H1 (cell line): ENCODE results near the gene ADAMTS6. TPM values are rescaled to one million over a fixed set of nuclear protein-coding genes. Genes with fewer than 3 reads are reported as not detected.

Experiments
- CTCF ChIA-PET: fragments of 300-600 bp; sonication (Branson Sonifier 250); formaldehyde crosslinking; loops from one replicate; lab custom pipeline; 2021; ENCODE audit not compliant: partially characterized antibody; lab: Charles Lee
- POLR2A ChIA-PET: fragments of 300-600 bp; sonication (Branson Sonifier 250); formaldehyde crosslinking; loops from one replicate; lab custom pipeline; 2021; ENCODE audit warnings: inconsistent platforms; ENCODE audit not compliant: partially characterized antibody; lab: Charles Lee
- DNase-seq, 2 experiments: peaks; one replicate each; pipeline versions ENCODE4 v3.0.0 to v3.0.0-alpha.2; 2010 to 2022; ENCODE audit warnings: low spot score in 2 of 2, low read depth in 1 of 2, mixed read lengths in 1 of 2
- FAIRE-seq: peaks from 2 replicates; lab custom pipeline; 2011; peaks lifted over from hg19 to GRCh38; lab: Jason Lieb, UNC
- H2AFZ ChIP-seq: 2 replicates; pipeline ENCODE4 v1.8.1; 2012; ENCODE audit warnings: low read length, inconsistent platforms
- H2AK5ac ChIP-seq: 2 replicates; pipeline ENCODE4 v1.6.1; 2013; ENCODE audit warnings: low read depth, low read length
- H2BK120ac ChIP-seq: replicated peaks from 2 replicates; pipeline ENCODE3; 2013; ENCODE audit warnings: low read depth, low read length, inconsistent platforms
- H2BK12ac ChIP-seq: 2 replicates; pipeline ENCODE4 v1.6.1; 2013; ENCODE audit warnings: low read depth, low read length
- H2BK15ac ChIP-seq: 2 replicates; pipeline ENCODE4 v1.6.1; 2013; ENCODE audit warnings: low read length
- H2BK20ac ChIP-seq: 2 replicates; pipeline ENCODE4 v1.6.1; 2013; ENCODE audit warnings: low read length
- H2BK5ac ChIP-seq: 2 replicates; pipeline ENCODE4 v1.6.1; 2013; ENCODE audit warnings: low read depth, low read length
- H3K14ac ChIP-seq: 2 replicates; pipeline ENCODE4 v1.6.1; 2013; ENCODE audit warnings: inconsistent platforms; ENCODE audit not compliant: insufficient read length
- H3K18ac ChIP-seq: 2 replicates; pipeline ENCODE4 v1.6.1; 2013; ENCODE audit warnings: low read length; ENCODE audit errors: extremely low read depth
- H3K23ac ChIP-seq: 2 replicates; pipeline ENCODE4 v1.6.1; 2013; ENCODE audit warnings: inconsistent platforms; ENCODE audit not compliant: insufficient read length
- H3K23me2 ChIP-seq: 2 replicates; pipeline ENCODE4 v1.6.1; 2013; ENCODE audit warnings: low read depth, low read length
- H3K27ac ChIP-seq: 2 replicates; pipeline ENCODE4 v1.6.1; 2011; ENCODE audit warnings: low read depth, low read length, inconsistent platforms
- H3K27me3 ChIP-seq, 4 experiments: replicated peaks in 1 of 4; 1 replicate in 1 of 4; 2 replicates in 3 of 4; pipeline versions ENCODE4 v1.6.1 to v1.8.1; 2011 to 2013; ENCODE audit warnings: low read length in 3 of 4, mild to moderate bottlenecking in 3 of 4, inconsistent platforms in 2 of 4, mixed read lengths in 2 of 4, moderate library complexity in 1 of 4; ENCODE audit not compliant: control insufficient read depth in 3 of 4, insufficient read depth in 3 of 4; ENCODE audit errors: extremely low read depth in 1 of 4
- H3K36me3 ChIP-seq, 4 experiments: 2 replicates each; pipeline versions ENCODE4 v1.6.1 to v1.8.1; 2011 to 2013; ENCODE audit warnings: mild to moderate bottlenecking in 4 of 4, low read length in 3 of 4, moderate library complexity in 2 of 4, control low read depth in 1 of 4, inconsistent platforms in 1 of 4; ENCODE audit not compliant: insufficient read depth in 4 of 4, control insufficient read depth in 2 of 4
- H3K4ac ChIP-seq: replicated peaks from 2 replicates; pipeline ENCODE3; 2013; ENCODE audit warnings: low read length, low read depth, mixed read lengths, inconsistent platforms; ENCODE audit not compliant: insufficient read length
- H3K4me1 ChIP-seq, 4 experiments: replicated peaks in 1 of 4; 1 replicate in 1 of 4; 2 replicates in 3 of 4; pipeline versions ENCODE4 v1.6.1 to v1.8.1; 2011 to 2013; ENCODE audit warnings: low read length in 3 of 4, inconsistent platforms in 2 of 4, mixed read lengths in 1 of 4; ENCODE audit not compliant: insufficient read depth in 4 of 4, control insufficient read depth in 3 of 4
- H3K4me2 ChIP-seq, 2 experiments: 2 replicates each; pipeline versions ENCODE4 v1.6.1 to v1.8.1; 2011 to 2013; ENCODE audit warnings: low read depth in 2 of 2, low read length in 2 of 2, control low read depth in 1 of 2, inconsistent platforms in 1 of 2, mild to moderate bottlenecking in 1 of 2; ENCODE audit not compliant: insufficient read depth in 1 of 2
- H3K4me3 ChIP-seq, 4 experiments: fragments of 200-600, 300-600 bp in 1 of 4; sonication (generic), shearing (Covaris generic), sonication (Bioruptor Twin) in 1 of 4; 2 replicates each; pipeline versions ENCODE4 v1.5.1 to v1.8.1; 2011 to 2016; ENCODE audit warnings: low read length in 4 of 4, low read depth in 3 of 4, control low read depth in 2 of 4, inconsistent platforms in 2 of 4, mild to moderate bottlenecking in 2 of 4, mixed read lengths in 1 of 4, moderate library complexity in 1 of 4; ENCODE audit not compliant: insufficient read depth in 2 of 4; ENCODE audit errors: extremely low read depth in 1 of 4
- H3K56ac ChIP-seq: replicated peaks from 2 replicates; pipeline ENCODE3; 2013; ENCODE audit warnings: low read depth, mild to moderate bottlenecking, mixed read lengths, low read length, inconsistent platforms; ENCODE audit not compliant: insufficient read length
- H3K79me1 ChIP-seq: 2 replicates; pipeline ENCODE4 v1.6.1; 2013; ENCODE audit warnings: low read depth, low read length, control low read depth
- H3K79me2 ChIP-seq, 2 experiments: 2 replicates each; pipeline versions ENCODE4 v1.6.1 to v1.8.1; 2012 to 2013; ENCODE audit warnings: low read length in 2 of 2, mild to moderate bottlenecking in 2 of 2, inconsistent platforms in 1 of 2; ENCODE audit not compliant: insufficient read depth in 2 of 2, control insufficient read depth in 1 of 2
- H3K9ac ChIP-seq, 4 experiments: replicated peaks in 1 of 4; 1 replicate in 1 of 4; 2 replicates in 3 of 4; pipeline versions ENCODE4 v1.6.1 to v1.8.1; 2011 to 2013; ENCODE audit warnings: low read depth in 3 of 4, low read length in 3 of 4, control low read depth in 2 of 4, mild to moderate bottlenecking in 2 of 4, moderate library complexity in 2 of 4, inconsistent platforms in 1 of 4; ENCODE audit errors: extremely low read depth in 1 of 4
- H3K9me3 ChIP-seq, 2 experiments: 2 replicates each; pipeline versions ENCODE4 v1.6.1 to v1.8.1; 2012 to 2013; ENCODE audit warnings: mild to moderate bottlenecking in 2 of 2, moderate library complexity in 2 of 2, control low read depth in 1 of 2, inconsistent platforms in 1 of 2, low read depth in 1 of 2, low read length in 1 of 2, mixed read lengths in 1 of 2; ENCODE audit not compliant: insufficient read depth in 2 of 2
- H4K20me1 ChIP-seq, 2 experiments: replicated peaks in 1 of 2; 2 replicates each; pipeline versions ENCODE3 to v1.8.1; 2011 to 2013; ENCODE audit warnings: inconsistent platforms in 2 of 2, low read length in 2 of 2, mild to moderate bottlenecking in 1 of 2; ENCODE audit not compliant: insufficient read depth in 2 of 2, control insufficient read depth in 1 of 2
- H4K5ac ChIP-seq: 2 replicates; pipeline ENCODE4 v1.6.1; 2013; ENCODE audit warnings: low read length, low read depth, mixed read lengths, inconsistent platforms; ENCODE audit not compliant: insufficient read length
- H4K8ac ChIP-seq: 2 replicates; pipeline ENCODE4 v1.8.0; 2013; ENCODE audit warnings: mild to moderate bottlenecking, moderate library complexity, low read length, inconsistent platforms; ENCODE audit not compliant: insufficient read depth; ENCODE audit errors: extremely low read depth
- H4K91ac ChIP-seq: replicated peaks from 2 replicates; pipeline ENCODE3; 2013; ENCODE audit warnings: low read length, mixed read lengths, inconsistent platforms; ENCODE audit not compliant: insufficient read length
- BACH1 ChIP-seq: IDR thresholded peaks from 2 replicates; pipeline ENCODE4 v1.6.1; 2012; ENCODE audit warnings: low read length, improper control_type of control experiment
- BCL11A ChIP-seq, 2 experiments: IDR thresholded peaks; one replicate each; pipeline ENCODE4 v1.6.1; 2011; ENCODE audit warnings: low read depth in 2 of 2, low read length in 2 of 2, mild to moderate bottlenecking in 2 of 2
- BRCA1 ChIP-seq: IDR thresholded peaks from 2 replicates; pipeline ENCODE4 v1.6.1; 2012; ENCODE audit warnings: low read depth, low read length, improper control_type of control experiment
- CBX5 ChIP-seq: fragments of 300-800, 300-1000 bp; sonication (generic); IDR thresholded peaks from 2 replicates; pipeline ENCODE4 v1.7.1; 2016; ENCODE audit warnings: antibody characterized with exemption, low read length, low read depth
- JUN ChIP-seq: IDR thresholded peaks from 2 replicates; pipeline ENCODE4 v1.6.1; 2011; ENCODE audit warnings: low read depth, mild to moderate bottlenecking, improper control_type of control experiment, low read length
- MAX ChIP-seq: IDR thresholded peaks from 2 replicates; pipeline ENCODE4 v1.6.1; 2012; ENCODE audit warnings: inconsistent platforms
- RAD21 ChIP-seq, 2 experiments: IDR thresholded peaks in 1 of 2; conservative IDR thresholded peaks in 1 of 2; 2 replicates each; pipeline ENCODE4 v1.6.1; 2011; ENCODE audit warnings: low read depth in 2 of 2, low read length in 2 of 2, improper control_type of control experiment in 1 of 2, inconsistent platforms in 1 of 2, mild to moderate bottlenecking in 1 of 2, moderate library complexity in 1 of 2
- RFX5 ChIP-seq: IDR thresholded peaks from 2 replicates; pipeline ENCODE4 v1.6.1; 2011; ENCODE audit warnings: low read depth, low read length, improper control_type of control experiment, borderline replicate concordance
- SIX5 ChIP-seq: IDR thresholded peaks from 2 replicates; pipeline ENCODE4 v1.6.1; 2011; ENCODE audit warnings: mild to moderate bottlenecking, low read depth, low read length
- WGBS, 2 experiments: shearing (Covaris generic) in 1 of 2; methylation state at CpG; one replicate each; pipeline versions ENCODE4 v1.1.6 to v1.1.7; 2013 to 2015; ENCODE audit warnings: low lambda C conversion rate in 2 of 2, mixed read lengths in 2 of 2, inconsistent platforms in 1 of 2, low coverage in 1 of 2, missing lambda C conversion rate in 1 of 2; ENCODE audit not compliant: insufficient replicate concordance in 2 of 2, insufficient coverage in 1 of 2, insufficient read length in 1 of 2; ENCODE audit errors: extremely low coverage in 1 of 2, missing lambda C conversion rate in 1 of 2; 5-methylcytosine and 5-hydroxymethylcytosine counted together
- polyA plus RNA-seq, 7 experiments: library from polyadenylated mRNA; depleted of rRNA in 3 of 7; stranded (reverse) in 5 of 7; unstranded in 2 of 7; fragments of >200 nt in 5 of 7; fragments of 200-250 nt in 2 of 7; gene quantifications; 1 replicate in 5 of 7; 2 replicates in 1 of 7; 4 replicates in 1 of 7; pipeline versions ENCODE4 v1.2.1 to v1.2.3, GENCODE V29; 2011 to 2013; ENCODE audit warnings: missing spikeins in 2 of 7, mixed read lengths in 2 of 7
- total RNA-seq: library from RNA; stranded (reverse); fragmentation: NEBNext Ultra II Directional; extraction: Animal tissue kit (Norgen Biotek cat#: 25700); gene quantifications from 2 replicates; pipeline ENCODE4 v1.2.1, GENCODE V29; 2021
- TF ChIP-seq, protein P1 (sequence below): IDR thresholded peaks from 2 replicates; pipeline ENCODE4 v1.6.1; 2011; ENCODE audit warnings: low read depth, mild to moderate bottlenecking, low read length; ENCODE audit not compliant: insufficient read depth

Gene ADAMTS6
- total and polyA plus RNA-seq, 2 of the 8 experiments (the other 6 are each of a cell fraction or from before 2014, with no cell fraction given): 0.74 to 2.4 TPM

DNA sequence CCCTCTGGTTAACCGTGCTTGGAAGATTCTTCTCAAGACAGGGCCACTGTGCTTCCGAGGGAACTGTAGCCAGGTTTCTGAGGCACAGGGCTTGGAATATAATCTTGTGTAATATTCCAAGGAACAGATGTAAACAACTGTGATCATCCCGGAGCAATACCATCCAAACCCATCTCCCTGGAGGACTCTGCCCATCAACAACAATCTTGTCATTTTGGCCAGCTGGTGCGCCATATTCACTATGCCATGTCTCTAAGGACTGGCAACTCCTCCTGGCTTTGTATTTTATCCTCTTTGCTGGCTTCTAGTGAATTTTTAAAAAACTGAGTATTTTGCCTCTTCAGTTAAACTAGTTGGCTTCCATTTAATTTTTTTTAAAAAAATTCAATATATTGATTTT lies 349.3 kb downstream of the ADAMTS6 start:
- Histone ChIP-seq H3K4me2 (no peak overlapping the region), H3K4me1 (peaks cover 0 to 2% (median 0%) of the 10 kb centered on the region in 4 experiments; a peak in 1 of 7 replicates), H3K14ac (no peak overlapping the region), H2AFZ (peak overlapping the region; percentile 4; the same call in 1 of the 2 replicates), H3K4me3 (no peak overlapping the region), H2BK15ac (no peak overlapping the region), H4K8ac (no peak overlapping the region), H2BK120ac (no peak overlapping the region), H4K5ac (no peak overlapping the region), H3K27ac (no peak overlapping the region), H2BK12ac (no peak overlapping the region), H4K91ac (no peak overlapping the region), H3K4ac (no peak overlapping the region), H3K18ac (no peak overlapping the region), H3K79me2 (no peaks in the 10 kb centered on the region)
- WGBS, 2 experiments: 93% methylated on average over 4 of the region's 4 CpGs; no CpG with 5 or more reads in 1 of the 2 experiments
- POLR2A ChIA-PET: no interaction called here
- TF ChIP-seq SIX5: no peak
- no peak for TF ChIP-seq BCL11A (IDR thresholded peaks at IDR 0.05; ENCODE audit: low read depth in 2 of 2, low read length in 2 of 2)
- no peak for TF ChIP-seq BACH1
- TF ChIP-seq, protein P1, sequence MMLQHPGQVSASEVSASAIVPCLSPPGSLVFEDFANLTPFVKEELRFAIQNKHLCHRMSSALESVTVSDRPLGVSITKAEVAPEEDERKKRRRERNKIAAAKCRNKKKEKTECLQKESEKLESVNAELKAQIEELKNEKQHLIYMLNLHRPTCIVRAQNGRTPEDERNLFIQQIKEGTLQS: no peak
- no peak for TF ChIP-seq RFX5
- no peak for TF ChIP-seq JUN
- TF ChIP-seq RAD21 (IDR thresholded peaks at IDR 0.05 in 1 of 2, conservative IDR thresholded peaks at IDR 0.05 in 1 of 2; ENCODE audit: low read depth in 2 of 2, low read length in 2 of 2): no peak
- no peak for TF ChIP-seq BRCA1
- TF ChIP-seq MAX: no peak
- no peak for TF ChIP-seq CBX5
- TF ChIP-seq, all 59 proteins: peak for 0
- CTCF ChIA-PET: interaction anchor here (0.6 kb wide), 1 partner anchor 176 kb away, joined by 3 read pairs; no protein-coding TSS in a partner anchor
- no peak overlapping the region for H3K23ac ChIP-seq
- no peak overlapping the region for H3K9ac ChIP-seq
- H4K20me1 ChIP-seq: no peaks in the 10 kb centered on the region
- H3K56ac ChIP-seq: no peak overlapping the region
- no peak overlapping the region for H2BK5ac ChIP-seq
- H3K79me1 ChIP-seq: no peaks in the 10 kb centered on the region
- H3K23me2 ChIP-seq: no peaks in the 10 kb centered on the region; the same call in 1 of the 2 replicates
- DNase-seq (no peak), FAIRE-seq (no peak)
- no peak overlapping the region for H2AK5ac ChIP-seq
- H3K9me3 ChIP-seq: no peaks in the 10 kb centered on the region
- H2BK20ac ChIP-seq: no peak overlapping the region
- no peaks in the 10 kb centered on the region for H3K36me3 ChIP-seq
- H3K27me3 ChIP-seq: no peaks in the 10 kb centered on the region
